Ascending aorta (tissue), 2 donors: Measurements from ENCODE around the gene CYBA. TPM values are rescaled to one million over a fixed set of nuclear protein-coding genes. Genes with fewer than 3 reads are reported as not detected.

ENCODE experiments used
- DNase-seq, 2 donors: peaks; one replicate each; pipeline ENCODE4 v3.0.0-alpha.2; 2019; ENCODE audit warnings: low spot score in 2 of 2
- H3K27ac ChIP-seq, 2 donors: fragments of 200-600 bp; sonication (generic); one replicate each; pipeline ENCODE4 v1.5.1; 2016 to 2017; ENCODE audit warnings: mild to moderate bottlenecking in 1 of 2
- H3K27me3 ChIP-seq: fragments of 200-600 bp; sonication (generic); one replicate; pipeline ENCODE4 v1.5.1; 2017
- H3K36me3 ChIP-seq, 2 donors: fragments of 200-600 bp; sonication (generic); one replicate each; pipeline ENCODE4 v1.5.1; 2016
- H3K4me1 ChIP-seq, 2 donors: fragments of 200-600 bp; sonication (generic); one replicate each; pipeline ENCODE4 v1.5.1; 2016 to 2017; ENCODE audit warnings: mild to moderate bottlenecking in 1 of 2
- H3K4me3 ChIP-seq, 2 donors: fragments of 200-600 bp; sonication (generic); one replicate each; pipeline ENCODE4 v1.5.1; 2016 to 2017; ENCODE audit warnings: mild to moderate bottlenecking in 1 of 2
- H3K9me3 ChIP-seq, 2 donors: fragments of 200-600 bp; sonication (generic); one replicate each; pipeline ENCODE4 v1.5.1; 2016
- intact Hi-C: fragments of 100-400 bp; cut with DNase I; formaldehyde crosslinking; loops from one replicate; pipeline ENCODE4 v1.15.1; 2023
- total RNA-seq: library from RNA; depleted of rRNA; stranded (reverse); fragments of >200 nt; gene quantifications from one replicate; pipeline ENCODE4 v1.1.0, GENCODE V29; 2016
- TF ChIP-seq, protein P1 (sequence below), 3 experiments: fragments of 200-600 bp in 2 of 3; fragments of 450-650 bp in 1 of 3; sonication (generic) in 2 of 3; IDR thresholded peaks; one replicate each; pipeline ENCODE4 v1.5.1; 2016 to 2019; ENCODE audit warnings: antibody characterized with exemption in 3 of 3, mild to moderate bottlenecking in 1 of 3, moderate library complexity in 1 of 3

CYBA gene
- total RNA-seq, 1 donor from 2014 or later, result 361 TPM

GRCh38 chr16:88688013-88688778, 37.3 kb upstream of the CYBA start:
- H3K4me1 ChIP-seq, result peaks cover 7 to 13% of the 10 kb centered on the region in 2 donors
- TF ChIP-seq, protein P1, sequence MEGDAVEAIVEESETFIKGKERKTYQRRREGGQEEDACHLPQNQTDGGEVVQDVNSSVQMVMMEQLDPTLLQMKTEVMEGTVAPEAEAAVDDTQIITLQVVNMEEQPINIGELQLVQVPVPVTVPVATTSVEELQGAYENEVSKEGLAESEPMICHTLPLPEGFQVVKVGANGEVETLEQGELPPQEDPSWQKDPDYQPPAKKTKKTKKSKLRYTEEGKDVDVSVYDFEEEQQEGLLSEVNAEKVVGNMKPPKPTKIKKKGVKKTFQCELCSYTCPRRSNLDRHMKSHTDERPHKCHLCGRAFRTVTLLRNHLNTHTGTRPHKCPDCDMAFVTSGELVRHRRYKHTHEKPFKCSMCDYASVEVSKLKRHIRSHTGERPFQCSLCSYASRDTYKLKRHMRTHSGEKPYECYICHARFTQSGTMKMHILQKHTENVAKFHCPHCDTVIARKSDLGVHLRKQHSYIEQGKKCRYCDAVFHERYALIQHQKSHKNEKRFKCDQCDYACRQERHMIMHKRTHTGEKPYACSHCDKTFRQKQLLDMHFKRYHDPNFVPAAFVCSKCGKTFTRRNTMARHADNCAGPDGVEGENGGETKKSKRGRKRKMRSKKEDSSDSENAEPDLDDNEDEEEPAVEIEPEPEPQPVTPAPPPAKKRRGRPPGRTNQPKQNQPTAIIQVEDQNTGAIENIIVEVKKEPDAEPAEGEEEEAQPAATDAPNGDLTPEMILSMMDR (IDR thresholded peaks at IDR 0.05), result no peak
- DNase-seq, result no peak
- H3K4me3 ChIP-seq, result no peak overlapping the region
- H3K27me3 ChIP-seq, result peaks cover 19% of the 10 kb centered on the region
- H3K9me3 ChIP-seq, result no peaks in the 10 kb centered on the region
- H3K36me3 ChIP-seq, result no peaks in the 10 kb centered on the region
- H3K27ac ChIP-seq, result no peak overlapping the region
- intact Hi-C loops, result no loop called here

DNA sequence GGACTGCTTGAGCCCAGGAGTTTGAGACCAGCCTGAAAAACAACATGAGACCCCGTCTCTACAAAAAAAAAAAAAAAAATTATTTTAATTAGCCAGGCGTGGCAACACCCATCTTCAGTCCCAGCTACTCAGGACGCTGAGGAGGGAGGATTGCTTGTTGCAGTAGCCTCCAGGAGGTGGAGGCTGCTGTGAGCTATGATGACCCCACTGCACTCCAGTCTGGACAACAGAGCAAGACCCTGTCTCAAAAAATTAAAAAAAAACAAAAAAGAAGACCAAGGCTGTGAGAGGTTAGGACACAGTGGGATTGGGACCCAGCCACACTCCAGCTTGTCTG, 36.8 kb upstream of the CYBA start:
- Histone ChIP-seq H3K27ac (no peak overlapping the region), H3K4me3 (no peak overlapping the region), H3K4me1 (peaks cover 7 to 13% of the 10 kb centered on the region in 2 donors), H3K36me3 (no peaks in the 10 kb centered on the region), H3K27me3 (peaks cover 19% of the 10 kb centered on the region), H3K9me3 (no peaks in the 10 kb centered on the region)
- TF ChIP-seq, protein P1 (IDR thresholded peaks at IDR 0.05), result no peak
- DNase-seq, result no peak
- intact Hi-C loops, result no loop called here

DNA sequence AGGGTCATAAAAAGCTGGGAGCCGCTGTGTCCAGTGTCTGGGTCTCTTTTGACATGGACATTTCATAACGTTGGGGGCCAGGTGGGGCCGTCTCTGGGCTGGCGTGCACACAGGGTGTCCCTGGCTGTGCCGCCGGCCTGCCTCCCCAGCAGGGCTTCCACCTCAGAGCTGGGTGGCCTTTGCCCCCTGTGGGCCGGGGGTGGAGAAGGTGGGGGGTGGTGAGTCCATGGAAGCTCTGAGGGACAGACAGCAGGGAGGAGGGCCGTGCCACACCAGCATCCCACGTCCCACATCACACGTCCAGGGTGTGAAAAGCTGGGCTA, 36.4 kb upstream of the CYBA start:
- Histone ChIP-seq H3K4me3 (no peak overlapping the region), H3K9me3 (no peaks in the 10 kb centered on the region), H3K36me3 (no peaks in the 10 kb centered on the region), H3K27ac (no peak overlapping the region), H3K27me3 (peaks cover 19% of the 10 kb centered on the region), H3K4me1 (peaks cover 7 to 13% of the 10 kb centered on the region in 2 donors)
- intact Hi-C loops, result no loop called here
- DNase-seq, result no peak
- TF ChIP-seq, protein P1 (IDR thresholded peaks at IDR 0.05), result no peak

DNA sequence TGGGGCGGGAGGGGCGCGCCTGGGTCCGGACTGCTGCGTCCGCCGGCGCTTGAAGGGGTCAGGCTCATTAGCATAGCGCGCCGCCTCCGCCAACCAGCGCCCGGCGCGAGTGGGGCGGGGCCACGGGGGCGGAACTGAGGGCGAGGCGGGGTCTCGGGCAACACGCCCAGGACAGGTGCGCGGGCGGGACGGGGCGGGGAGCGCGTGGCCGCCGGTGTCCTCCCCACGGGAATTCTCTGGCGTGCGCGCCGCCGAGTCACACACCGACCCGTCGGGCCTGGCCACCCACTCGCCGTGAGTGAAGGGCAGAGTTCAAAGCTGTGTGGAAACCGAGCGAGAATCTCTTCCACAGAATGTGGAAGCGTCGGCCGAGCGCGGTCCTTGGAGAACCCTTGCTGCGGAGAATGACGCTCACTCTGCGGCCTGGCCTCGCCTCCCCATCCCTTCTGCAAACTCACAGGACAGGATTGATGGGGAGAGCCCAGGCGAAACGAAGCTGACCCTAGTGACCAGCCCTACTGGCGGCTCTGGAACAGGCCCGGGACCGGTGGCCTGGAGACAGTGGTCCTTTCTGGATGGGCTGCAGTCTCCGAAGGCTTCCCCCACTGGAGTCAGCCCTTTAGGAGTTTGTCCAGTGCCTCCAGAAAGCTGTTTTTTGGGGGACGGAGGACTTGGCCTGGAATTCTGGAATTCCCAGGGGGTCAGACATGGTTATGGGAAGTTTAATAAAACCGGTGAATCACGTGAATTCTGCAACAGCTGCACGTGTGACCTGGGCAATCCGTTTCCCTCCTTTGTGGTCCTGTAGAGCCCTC, 35.8 kb upstream of the CYBA start, which contains the start of gene SNAI3:
SNAI3 (minus strand) TSS at position 69 of the 815 bp plus-strand sequence. CDS start 101 bp downstream, outside the sequence.
- H3K27me3 ChIP-seq, result peaks cover 19% of the 10 kb centered on the region

DNA sequence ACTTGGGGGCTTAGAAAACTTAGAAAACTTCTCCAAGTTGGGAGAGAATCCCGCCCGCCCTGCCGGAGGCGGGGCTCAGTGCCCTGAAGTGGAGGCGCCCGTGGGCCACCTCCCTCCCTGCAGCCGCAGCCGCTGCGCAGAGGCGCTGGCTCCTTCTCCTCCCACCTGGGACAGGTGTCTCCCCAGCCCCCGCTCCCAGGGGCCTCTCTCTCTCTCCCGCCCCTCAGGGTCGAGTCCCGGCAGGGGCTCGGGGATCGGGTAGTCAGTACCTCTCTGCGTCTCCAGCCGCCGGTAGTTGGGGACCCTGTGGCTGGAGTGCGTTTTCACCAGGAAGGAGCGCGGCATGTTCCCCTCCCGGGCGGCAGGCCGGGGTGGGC, 35.2 kb upstream of the CYBA start:
- Histone ChIP-seq H3K27me3 (peaks cover 19% of the 10 kb centered on the region), H3K4me3 (peak overlapping the region; percentile 42 to 60), H3K9me3 (no peaks in the 10 kb centered on the region), H3K27ac (no peak overlapping the region), H3K36me3 (no peaks in the 10 kb centered on the region), H3K4me1 (peaks cover 7 to 13% of the 10 kb centered on the region in 2 donors)
- intact Hi-C loops, result no loop called here
- TF ChIP-seq, protein P1 (IDR thresholded peaks at IDR 0.05), result no peak
- no peak for DNase-seq

More for the DNA sequence above, 35.8 kb upstream of the CYBA start, which contains the start of gene SNAI3:
- no peak for DNase-seq
- H3K4me3 ChIP-seq, result peak within 1 kb of the TSS; percentile 42 to 60
- intact Hi-C loops, result no loop called here
- H3K9me3 ChIP-seq, result no peaks in the 10 kb centered on the region
- TF ChIP-seq, protein P1 (IDR thresholded peaks at IDR 0.05), result no peak
- no peak within 1 kb of the TSS for H3K27ac ChIP-seq
- peaks cover 7 to 13% of the 10 kb centered on the region in 2 donors for H3K4me1 ChIP-seq
- H3K36me3 ChIP-seq, result no peaks in the 10 kb centered on the region
